AG09319 (cell line): ENCODE measurements around the gene NET1.

Experiments
- DNase-seq: peaks from one replicate; pipeline ENCODE4 v3.0.0-alpha.2; 2010; ENCODE audit warnings: low read depth; ENCODE audit errors: extremely low read depth
- TF ChIP-seq, protein P1 (sequence below): IDR thresholded peaks from 2 replicates; pipeline ENCODE4 v1.5.1; 2011; ENCODE audit warnings: low read depth, mild to moderate bottlenecking, inconsistent platforms, low read length, moderate library complexity

NET1 gene

DNA sequence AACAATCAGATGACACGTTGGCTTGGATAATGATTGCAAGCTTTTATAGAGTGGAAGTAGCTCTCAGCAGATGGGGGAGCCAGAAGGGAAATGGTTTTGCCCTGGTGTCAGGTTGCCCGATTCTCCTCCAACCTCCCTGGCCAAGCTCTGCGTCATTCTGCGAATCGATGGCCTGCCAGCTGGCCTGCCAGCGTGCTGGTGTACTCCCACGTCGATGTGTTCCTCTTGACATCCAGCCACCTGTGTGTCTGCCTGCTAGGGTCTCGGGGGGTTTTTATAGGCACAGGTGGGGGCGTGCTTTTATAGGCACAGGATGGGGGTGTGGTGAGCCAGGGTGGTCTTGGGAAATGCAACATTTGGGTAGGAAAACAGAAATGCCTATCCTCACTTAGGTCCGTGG, 4.6 kb downstream of the NET1 start:
- no peak for DNase-seq
- TF ChIP-seq, protein P1, sequence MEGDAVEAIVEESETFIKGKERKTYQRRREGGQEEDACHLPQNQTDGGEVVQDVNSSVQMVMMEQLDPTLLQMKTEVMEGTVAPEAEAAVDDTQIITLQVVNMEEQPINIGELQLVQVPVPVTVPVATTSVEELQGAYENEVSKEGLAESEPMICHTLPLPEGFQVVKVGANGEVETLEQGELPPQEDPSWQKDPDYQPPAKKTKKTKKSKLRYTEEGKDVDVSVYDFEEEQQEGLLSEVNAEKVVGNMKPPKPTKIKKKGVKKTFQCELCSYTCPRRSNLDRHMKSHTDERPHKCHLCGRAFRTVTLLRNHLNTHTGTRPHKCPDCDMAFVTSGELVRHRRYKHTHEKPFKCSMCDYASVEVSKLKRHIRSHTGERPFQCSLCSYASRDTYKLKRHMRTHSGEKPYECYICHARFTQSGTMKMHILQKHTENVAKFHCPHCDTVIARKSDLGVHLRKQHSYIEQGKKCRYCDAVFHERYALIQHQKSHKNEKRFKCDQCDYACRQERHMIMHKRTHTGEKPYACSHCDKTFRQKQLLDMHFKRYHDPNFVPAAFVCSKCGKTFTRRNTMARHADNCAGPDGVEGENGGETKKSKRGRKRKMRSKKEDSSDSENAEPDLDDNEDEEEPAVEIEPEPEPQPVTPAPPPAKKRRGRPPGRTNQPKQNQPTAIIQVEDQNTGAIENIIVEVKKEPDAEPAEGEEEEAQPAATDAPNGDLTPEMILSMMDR: no peak

DNA sequence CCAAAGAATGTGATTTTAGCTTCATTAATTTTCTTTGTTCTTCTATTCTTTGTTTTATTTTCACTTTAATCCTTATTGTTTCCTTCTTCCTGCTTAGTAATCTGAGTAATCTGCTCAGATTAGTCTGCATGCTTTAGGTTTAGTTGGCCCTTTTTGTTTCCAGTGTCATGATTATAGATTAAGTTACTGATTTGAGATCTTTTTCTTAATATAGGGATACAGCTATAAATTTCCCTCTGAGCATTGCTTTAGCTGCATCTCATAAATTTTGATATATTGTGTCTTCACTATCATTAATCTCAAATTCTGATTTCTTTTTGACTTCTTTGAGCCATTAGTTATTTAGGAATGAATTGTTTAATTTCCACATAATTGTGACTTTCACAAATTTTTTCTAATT, 6.2 kb downstream of the NET1 start:
- no peak for DNase-seq
- TF ChIP-seq, protein P1: no peak

DNA sequence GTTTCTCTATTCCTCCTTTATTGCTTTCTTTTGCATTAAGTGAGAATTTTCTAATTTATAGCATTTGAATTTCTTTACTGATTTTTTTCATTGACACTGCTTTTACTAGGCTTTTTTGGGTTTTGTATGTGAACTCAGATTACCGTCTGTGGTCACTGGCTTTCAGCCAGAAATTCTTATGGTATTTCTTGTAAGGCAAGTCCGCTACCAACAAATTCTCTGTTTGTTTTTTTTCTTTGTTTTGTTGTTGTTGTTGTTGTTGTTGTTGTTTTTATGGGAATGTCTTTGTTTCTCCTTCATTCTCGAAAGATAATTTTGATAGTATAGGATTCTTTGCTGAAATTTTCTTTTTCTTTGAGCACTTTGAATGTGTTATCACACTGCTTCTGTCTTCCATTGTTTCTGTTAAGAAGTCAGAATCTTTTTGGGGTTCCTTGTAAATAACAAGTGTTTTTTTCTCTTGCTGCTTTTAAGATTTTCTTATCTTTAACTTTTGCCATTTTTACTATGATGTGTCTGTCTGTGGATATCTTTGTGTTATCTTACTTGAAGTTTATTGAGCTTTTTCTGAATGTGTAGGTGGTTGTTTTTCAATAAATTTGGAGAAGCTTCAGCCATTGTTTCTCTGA, 7.2 kb downstream of the NET1 start:
- DNase-seq: no peak
- TF ChIP-seq, protein P1: no peak

DNA sequence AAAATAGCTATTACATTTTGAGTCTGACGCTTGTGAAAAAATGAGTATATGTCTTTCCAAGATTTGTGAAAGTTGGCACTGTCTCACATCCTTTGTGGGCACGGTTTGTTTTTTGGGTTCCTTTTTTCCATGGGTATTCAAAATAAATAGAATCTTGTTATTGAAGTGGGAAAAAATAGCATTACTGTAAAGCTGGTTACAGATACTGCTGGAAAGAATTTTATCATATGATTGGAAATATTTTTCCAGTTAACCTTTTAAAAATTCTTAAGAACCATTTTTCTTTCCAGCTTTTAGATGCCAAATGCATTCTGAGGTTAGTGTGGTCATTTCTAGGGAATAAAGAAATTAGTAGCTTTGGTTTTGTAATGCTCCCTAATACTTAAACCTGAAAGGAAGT, 11.4 kb downstream of the NET1 start:
- TF ChIP-seq, protein P1: no peak
- no peak for DNase-seq

DNA sequence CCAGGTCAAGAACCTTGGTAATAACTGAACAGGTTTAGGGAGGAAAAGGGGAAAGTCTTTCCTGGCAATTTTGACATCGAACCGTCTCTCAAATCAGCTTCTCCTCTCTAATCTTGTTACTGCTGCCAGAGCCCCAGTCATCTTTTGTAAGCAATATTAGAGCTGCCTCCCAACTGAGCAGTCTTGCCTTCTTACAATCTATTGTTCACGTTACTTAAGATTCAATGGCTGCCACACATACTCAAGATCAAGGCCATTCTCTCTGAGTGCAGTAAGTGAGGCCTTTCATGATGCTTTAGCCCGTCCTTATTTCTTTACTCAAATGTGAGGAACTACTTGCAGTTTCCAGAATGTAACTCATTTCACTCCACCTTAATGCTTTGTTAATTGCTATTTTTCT, 12.4 kb downstream of the NET1 start:
- DNase-seq: no peak
- TF ChIP-seq, protein P1: no peak

DNA sequence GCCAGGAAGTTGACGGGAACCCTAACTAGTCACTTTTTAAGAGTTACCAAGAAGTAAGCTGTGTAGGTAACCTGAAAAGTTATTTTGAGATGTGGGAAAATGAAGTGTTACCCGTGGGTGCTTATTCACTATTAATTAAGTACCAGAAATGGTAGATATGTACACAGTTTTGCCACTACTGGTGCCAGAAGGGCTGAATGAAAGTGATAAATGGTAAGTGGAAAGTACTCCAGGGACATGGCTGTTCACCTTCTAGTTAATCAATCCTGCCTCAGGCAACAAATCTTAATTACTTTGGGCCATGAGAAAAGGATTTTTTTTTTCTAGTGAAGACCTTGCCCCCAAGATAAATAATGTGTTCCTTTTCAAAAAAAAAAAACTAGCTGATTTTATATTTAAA, 15.8 kb downstream of the NET1 start:
- no peak for DNase-seq
- TF ChIP-seq, protein P1: no peak

DNA sequence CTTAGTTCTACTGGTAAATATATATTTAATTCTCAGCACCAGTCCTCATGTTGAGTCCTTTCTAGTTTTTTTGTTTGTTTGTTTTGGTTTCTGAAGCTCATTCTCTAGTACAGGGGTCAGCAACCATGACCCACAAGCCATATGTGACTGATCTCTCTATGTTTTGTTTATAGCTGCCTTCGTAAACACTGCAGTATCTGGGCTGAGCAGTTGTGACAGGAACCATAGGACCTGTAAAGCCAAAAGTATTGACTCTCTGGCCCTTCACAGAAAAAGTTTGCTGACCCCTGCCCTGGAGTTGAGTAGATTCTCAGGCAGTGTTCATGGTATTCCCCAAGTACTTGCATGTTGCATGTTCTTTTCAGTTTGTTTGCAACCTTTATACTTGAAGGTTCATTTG, 20.8 kb downstream of the NET1 start:
- TF ChIP-seq, protein P1: no peak
- no peak for DNase-seq
